GM12878 (cell line): ENCODE results near the gene ARHGAP15. TPM values are rescaled to one million over a fixed set of nuclear protein-coding genes. Genes with fewer than 3 reads are reported as not detected.

Experiments
- ATF2 ChIP-seq: IDR thresholded peaks from 2 replicates; pipeline ENCODE4 v1.6.1; 2012; ENCODE audit warnings: low read length, inconsistent platforms
- CREM ChIP-seq: IDR thresholded peaks from 2 replicates; pipeline ENCODE4 v1.6.1; 2014; ENCODE audit warnings: antibody characterized with exemption, low read depth
- CUX1 ChIP-seq: IDR thresholded peaks from 2 replicates; pipeline ENCODE4 v1.6.1; 2012; ENCODE audit warnings: improper control_type of control experiment, low read depth, low read length; ENCODE audit not compliant: insufficient replicate concordance
- POU2F2 ChIP-seq: IDR thresholded peaks from 3 replicates; pipeline ENCODE4 v1.6.1; 2011; ENCODE audit warnings: low read depth, mild to moderate bottlenecking, low read length, borderline replicate concordance
- ZBTB4 ChIP-seq: fragments of 450-650 bp; formaldehyde crosslinking; IDR thresholded peaks from 2 replicates; pipeline ENCODE4 v1.4.0; 2022; ENCODE audit warnings: mild to moderate bottlenecking, moderate library complexity
- polyA plus RNA-seq, 11 experiments: library from polyadenylated mRNA; depleted of rRNA in 4 of 11; unstranded in 6 of 11; stranded (reverse) in 5 of 11; fragments of >200 nt; fragmentation: Nextera tagmentation in 4 of 11; fragmentation: Illumina TruSeq in 1 of 11; extraction: Ambion mirVana in 4 of 11; extraction: Trizol in 1 of 11; gene quantifications; 1 replicate in 1 of 11; 2 replicates in 10 of 11; pipeline versions ENCODE4 v1.2.1 to v1.2.3, GENCODE V29; 2011 to 2016; ENCODE audit warnings: inconsistent platforms in 2 of 11, missing spikeins in 2 of 11, low read depth in 1 of 11
- total RNA-seq, 4 experiments: library from RNA; depleted of rRNA in 3 of 4; stranded (reverse); fragments of >200 nt in 3 of 4; fragmentation: Illumina TruSeq in 1 of 4; extraction: Trizol in 1 of 4; gene quantifications; 2 replicates each; pipeline versions ENCODE4 v1.2.1 to v1.2.3, GENCODE V29; 2013 to 2021
- TF ChIP-seq, protein P1 (sequence below): IDR thresholded peaks from 2 replicates; pipeline ENCODE4 v1.6.1; 2012; ENCODE audit warnings: low read depth, low read length, improper control_type of control experiment
- TF ChIP-seq, protein P2 (sequence below): fragments of 450-650 bp; IDR thresholded peaks from 2 replicates; pipeline ENCODE4 v1.6.1; 2017; ENCODE audit warnings: mild to moderate bottlenecking, moderate library complexity

ARHGAP15 gene
- total and polyA plus RNA-seq, 10 of the 15 experiments (the other 5 are each of a cell fraction or from before 2014, with no cell fraction given), result 38.0 to 92.6 (median 66.7) TPM

DNA sequence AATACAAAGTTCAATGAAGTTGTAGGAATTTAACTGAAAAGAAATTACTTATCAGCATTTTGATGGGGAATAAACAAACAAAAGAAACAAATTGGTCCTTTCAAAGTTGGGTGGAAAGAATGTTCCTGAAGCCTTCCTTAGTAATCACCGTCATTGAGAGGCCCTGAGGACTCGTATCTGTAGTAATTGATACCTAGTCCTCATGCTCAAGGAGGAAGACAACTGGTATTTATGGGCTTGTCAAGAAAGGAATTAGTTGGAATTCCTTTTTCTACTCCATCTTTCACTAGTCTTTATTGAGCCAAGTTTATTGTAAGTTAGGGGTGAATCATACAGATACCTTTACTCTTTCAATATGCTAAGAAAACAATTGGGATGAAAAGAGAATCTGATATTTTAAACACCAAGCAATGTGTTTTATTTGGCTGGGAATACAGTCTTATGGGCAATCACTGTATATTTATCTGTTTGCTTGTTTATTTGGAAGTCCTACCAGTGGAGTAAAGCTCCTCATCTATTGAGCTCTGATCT is 324.8 kb downstream of the ARHGAP15 start (continued):
- no peak for TF ChIP-seq ATF2
- no peak for TF ChIP-seq ZBTB4 (CRISPR knock-in tag)
- TF ChIP-seq, protein P1, sequence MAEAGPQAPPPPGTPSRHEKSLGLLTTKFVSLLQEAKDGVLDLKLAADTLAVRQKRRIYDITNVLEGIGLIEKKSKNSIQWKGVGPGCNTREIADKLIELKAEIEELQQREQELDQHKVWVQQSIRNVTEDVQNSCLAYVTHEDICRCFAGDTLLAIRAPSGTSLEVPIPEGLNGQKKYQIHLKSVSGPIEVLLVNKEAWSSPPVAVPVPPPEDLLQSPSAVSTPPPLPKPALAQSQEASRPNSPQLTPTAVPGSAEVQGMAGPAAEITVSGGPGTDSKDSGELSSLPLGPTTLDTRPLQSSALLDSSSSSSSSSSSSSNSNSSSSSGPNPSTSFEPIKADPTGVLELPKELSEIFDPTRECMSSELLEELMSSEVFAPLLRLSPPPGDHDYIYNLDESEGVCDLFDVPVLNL, result no peak
- TF ChIP-seq CUX1, result no peak
- TF ChIP-seq CREM, result no peak
- no peak for TF ChIP-seq POU2F2
- TF ChIP-seq, protein P2, sequence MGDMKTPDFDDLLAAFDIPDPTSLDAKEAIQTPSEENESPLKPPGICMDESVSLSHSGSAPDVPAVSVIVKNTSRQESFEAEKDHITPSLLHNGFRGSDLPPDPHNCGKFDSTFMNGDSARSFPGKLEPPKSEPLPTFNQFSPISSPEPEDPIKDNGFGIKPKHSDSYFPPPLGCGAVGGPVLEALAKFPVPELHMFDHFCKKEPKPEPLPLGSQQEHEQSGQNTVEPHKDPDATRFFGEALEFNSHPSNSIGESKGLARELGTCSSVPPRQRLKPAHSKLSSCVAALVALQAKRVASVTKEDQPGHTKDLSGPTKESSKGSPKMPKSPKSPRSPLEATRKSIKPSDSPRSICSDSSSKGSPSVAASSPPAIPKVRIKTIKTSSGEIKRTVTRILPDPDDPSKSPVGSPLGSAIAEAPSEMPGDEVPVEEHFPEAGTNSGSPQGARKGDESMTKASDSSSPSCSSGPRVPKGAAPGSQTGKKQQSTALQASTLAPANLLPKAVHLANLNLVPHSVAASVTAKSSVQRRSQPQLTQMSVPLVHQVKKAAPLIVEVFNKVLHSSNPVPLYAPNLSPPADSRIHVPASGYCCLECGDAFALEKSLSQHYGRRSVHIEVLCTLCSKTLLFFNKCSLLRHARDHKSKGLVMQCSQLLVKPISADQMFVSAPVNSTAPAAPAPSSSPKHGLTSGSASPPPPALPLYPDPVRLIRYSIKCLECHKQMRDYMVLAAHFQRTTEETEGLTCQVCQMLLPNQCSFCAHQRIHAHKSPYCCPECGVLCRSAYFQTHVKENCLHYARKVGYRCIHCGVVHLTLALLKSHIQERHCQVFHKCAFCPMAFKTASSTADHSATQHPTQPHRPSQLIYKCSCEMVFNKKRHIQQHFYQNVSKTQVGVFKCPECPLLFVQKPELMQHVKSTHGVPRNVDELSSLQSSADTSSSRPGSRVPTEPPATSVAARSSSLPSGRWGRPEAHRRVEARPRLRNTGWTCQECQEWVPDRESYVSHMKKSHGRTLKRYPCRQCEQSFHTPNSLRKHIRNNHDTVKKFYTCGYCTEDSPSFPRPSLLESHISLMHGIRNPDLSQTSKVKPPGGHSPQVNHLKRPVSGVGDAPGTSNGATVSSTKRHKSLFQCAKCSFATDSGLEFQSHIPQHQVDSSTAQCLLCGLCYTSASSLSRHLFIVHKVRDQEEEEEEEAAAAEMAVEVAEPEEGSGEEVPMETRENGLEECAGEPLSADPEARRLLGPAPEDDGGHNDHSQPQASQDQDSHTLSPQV, result no peak
